KOPT-K1 (cell line): Measurements from ENCODE around the gene CEMIP.
"Not testable (repeated sequence)": the region's sequence is repeated elsewhere in the genome, so short reads cannot be mapped to it uniquely, and the experiment has no call there.

Experiments used
- H3K27ac ChIP-seq: fragments of 200-600 bp; sonication (generic); 2 replicates; pipeline ENCODE4 v1.5.1; 2016; ENCODE audit warnings: antibody characterized with exemption, mild to moderate bottlenecking, low read depth, low read length; ENCODE audit not compliant: poor library complexity, severe bottlenecking
- H3K36me3 ChIP-seq: fragments of 200-600 bp; sonication (generic); 2 replicates; pipeline ENCODE4 v1.5.1; 2017; ENCODE audit warnings: antibody characterized with exemption, mild to moderate bottlenecking, low read length, moderate library complexity; ENCODE audit not compliant: insufficient read depth
- H3K9me3 ChIP-seq: fragments of 200-600 bp; sonication (generic); 2 replicates; pipeline ENCODE4 v1.5.1; 2017; ENCODE audit warnings: antibody characterized with exemption, low read length, mild to moderate bottlenecking; ENCODE audit not compliant: insufficient read depth, poor library complexity, severe bottlenecking

The CEMIP gene

DNA sequence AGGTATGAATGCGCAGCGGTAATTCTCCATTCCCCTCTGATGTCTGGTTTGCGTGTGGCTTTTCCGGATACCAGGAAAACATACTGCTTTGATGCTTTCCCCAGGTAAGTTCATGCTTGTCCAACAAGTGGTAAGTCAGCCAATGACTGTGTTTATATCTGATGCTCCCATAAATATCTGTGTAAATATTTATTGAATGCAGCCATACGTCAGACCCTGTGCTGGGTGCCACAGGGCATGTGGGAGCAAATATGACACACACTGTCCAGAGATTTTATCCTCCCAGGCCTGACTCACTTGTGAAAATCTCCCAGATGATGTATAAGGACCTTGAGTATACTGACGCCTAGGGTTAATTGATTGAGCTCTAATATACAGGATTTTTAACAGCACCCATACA lies 29.6 kb upstream of the CEMIP start:
- no peak overlapping the region for H3K27ac ChIP-seq
- H3K9me3 ChIP-seq = peaks cover 13% of the 10 kb centered on the region
- no peaks in the 10 kb centered on the region for H3K36me3 ChIP-seq

DNA sequence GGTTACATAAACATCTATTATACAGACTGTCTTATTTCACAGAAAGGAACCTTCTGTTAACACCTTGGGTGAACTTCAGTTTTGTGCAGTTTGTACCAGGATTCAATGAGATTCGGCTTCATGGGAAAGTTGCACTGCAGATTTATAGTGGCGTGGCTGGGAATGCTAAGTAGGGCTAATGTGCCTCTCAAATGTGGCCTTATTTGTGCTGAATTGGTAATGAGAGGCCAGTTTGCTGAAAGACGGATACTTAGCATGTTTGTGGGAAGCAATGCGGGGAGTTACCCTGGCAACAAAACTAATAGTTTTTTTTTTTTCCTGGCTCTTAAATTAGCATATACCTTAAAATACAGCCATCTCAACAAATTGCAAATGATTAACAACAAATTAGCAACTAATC lies 28.6 kb upstream of the CEMIP start:
- no peak overlapping the region for H3K27ac ChIP-seq
- H3K36me3 ChIP-seq = no peaks in the 10 kb centered on the region
- H3K9me3 ChIP-seq = peaks cover 11% of the 10 kb centered on the region

DNA sequence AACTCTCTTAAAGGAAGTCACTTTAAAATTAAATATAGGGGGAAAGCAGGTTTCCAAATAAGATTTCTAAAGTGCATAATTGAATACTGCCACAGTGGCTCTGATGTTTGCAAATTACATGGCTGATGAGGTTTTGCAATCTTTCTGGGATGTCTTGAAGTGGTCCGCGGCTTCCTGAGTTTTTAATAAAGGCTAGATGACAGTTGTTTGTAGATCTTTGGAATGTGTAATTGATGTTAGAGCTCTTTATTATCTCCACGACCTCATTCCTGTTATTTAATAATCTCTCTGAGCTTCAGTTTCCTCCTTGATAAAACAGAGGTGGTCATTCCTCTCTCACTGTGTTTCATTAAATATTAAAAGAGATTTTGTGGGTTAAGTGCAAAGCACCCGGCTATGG lies 27.0 kb upstream of the CEMIP start:
- no peak overlapping the region for H3K27ac ChIP-seq
- no peaks in the 10 kb centered on the region for H3K9me3 ChIP-seq
- no peaks in the 10 kb centered on the region for H3K36me3 ChIP-seq

DNA sequence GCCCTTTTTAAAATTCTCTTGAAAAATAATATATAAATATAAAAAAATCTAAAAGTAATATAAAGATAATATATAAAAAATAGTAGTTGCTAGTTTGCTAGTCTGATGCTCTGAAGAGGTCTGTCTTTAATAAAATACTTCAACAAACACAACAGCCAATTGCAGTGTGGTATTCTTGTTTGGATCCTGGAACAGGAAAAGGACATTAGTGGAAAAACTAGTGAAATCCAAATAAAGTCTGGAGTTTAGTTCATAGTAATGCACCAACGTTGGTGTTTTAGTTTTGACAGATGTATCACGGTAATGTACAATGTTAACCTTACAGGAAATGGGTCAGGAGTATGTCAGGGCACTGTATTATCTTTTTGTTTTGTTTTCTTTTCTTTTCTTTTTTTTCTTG lies 26.0 kb upstream of the CEMIP start:
- no peak overlapping the region for H3K27ac ChIP-seq
- H3K36me3 ChIP-seq = no peaks in the 10 kb centered on the region
- H3K9me3 ChIP-seq = no peaks in the 10 kb centered on the region

- Histone ChIP-seq H3K36me3 (no peaks in the 10 kb centered on the region), H3K9me3 (no peaks in the 10 kb centered on the region)
Observed at GRCh38 chr15:80754014-80754413, 25.2 kb upstream of the CEMIP start.

GRCh38 chr15:80755885-80756284 lies 23.3 kb upstream of the CEMIP start:
- H3K36me3 ChIP-seq = no peaks in the 10 kb centered on the region
- H3K9me3 ChIP-seq = no peaks in the 10 kb centered on the region
- no peak overlapping the region for H3K27ac ChIP-seq

More at GRCh38 chr15:80754014-80754413, 25.2 kb upstream of the CEMIP start:
- H3K27ac ChIP-seq = no peak overlapping the region

DNA sequence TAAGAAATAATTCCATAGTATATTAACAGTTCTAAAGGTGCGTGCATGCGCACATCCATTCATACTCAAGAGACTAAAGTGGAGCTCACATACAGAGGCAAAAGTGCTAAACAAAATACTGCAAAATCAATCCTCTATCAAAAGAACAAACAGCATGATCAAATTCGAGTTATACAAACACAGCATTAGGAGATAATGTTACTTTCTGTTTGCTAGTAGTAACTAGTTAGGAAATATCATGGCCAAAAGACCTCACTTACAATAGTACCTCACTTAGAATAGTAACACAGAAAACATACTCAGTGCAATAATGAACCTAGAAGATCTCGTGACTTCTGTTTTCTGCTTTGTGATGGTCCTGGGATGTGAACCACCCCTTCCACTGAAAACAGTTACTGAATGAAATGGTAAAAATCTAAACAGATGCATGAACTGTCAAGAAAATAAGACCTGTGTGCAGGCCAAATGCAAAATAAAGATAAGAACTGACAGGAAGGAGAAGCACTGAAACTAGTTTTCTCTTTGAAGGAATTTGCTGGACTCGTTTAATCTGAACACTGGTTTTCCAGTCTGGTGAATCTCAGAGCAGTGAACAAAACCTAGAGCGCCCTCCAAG lies 20.9 kb upstream of the CEMIP start:
- Histone ChIP-seq H3K36me3 (no peaks in the 10 kb centered on the region), H3K27ac (no peak overlapping the region), H3K9me3 (no peaks in the 10 kb centered on the region)

- Histone ChIP-seq H3K9me3 (no peaks in the 10 kb centered on the region), H3K36me3 (no peaks in the 10 kb centered on the region), H3K27ac (no peak overlapping the region)
Observed at GRCh38 chr15:80760960-80761359, 18.2 kb upstream of the CEMIP start.

GRCh38 chr15:80761754-80762153 lies 17.4 kb upstream of the CEMIP start:
- Histone ChIP-seq H3K9me3 (no peaks in the 10 kb centered on the region), H3K36me3 (no peaks in the 10 kb centered on the region), H3K27ac (no peak overlapping the region)

DNA sequence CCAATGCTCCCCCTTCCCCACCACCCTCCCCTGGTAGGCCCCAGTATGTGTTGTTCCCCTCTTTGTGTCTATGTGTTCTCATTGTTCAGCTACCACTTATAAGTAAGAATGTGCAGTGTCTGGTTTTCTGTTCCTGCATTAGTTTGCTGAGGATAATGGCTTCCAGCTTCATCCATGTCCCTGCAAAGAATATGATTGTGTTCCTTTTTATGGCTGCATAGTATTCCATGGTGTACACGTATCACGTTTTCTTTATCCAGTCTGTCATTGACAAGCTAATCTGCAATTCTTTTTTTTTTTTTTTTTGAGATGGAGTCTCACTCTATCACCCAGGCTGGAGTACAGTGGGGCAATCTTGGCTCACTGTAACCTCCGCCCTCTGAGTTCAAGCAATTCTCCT lies 15.9 kb upstream of the CEMIP start:
- not testable (repeated sequence) for H3K36me3 ChIP-seq

GRCh38 chr15:80764535-80764934 lies 14.6 kb upstream of the CEMIP start:
- H3K27ac ChIP-seq = no peak overlapping the region

More for the DNA sequence above, 15.9 kb upstream of the CEMIP start:
- H3K27ac ChIP-seq, H3K9me3 ChIP-seq: not testable (repeated sequence)

GRCh38 chr15:80766275-80766674 lies 12.9 kb upstream of the CEMIP start:
- H3K36me3 ChIP-seq = no peaks in the 10 kb centered on the region
- no peak overlapping the region for H3K27ac ChIP-seq
- no peaks in the 10 kb centered on the region for H3K9me3 ChIP-seq

More at GRCh38 chr15:80764535-80764934, 14.6 kb upstream of the CEMIP start:
- H3K36me3 ChIP-seq = no peaks in the 10 kb centered on the region
- no peaks in the 10 kb centered on the region for H3K9me3 ChIP-seq

DNA sequence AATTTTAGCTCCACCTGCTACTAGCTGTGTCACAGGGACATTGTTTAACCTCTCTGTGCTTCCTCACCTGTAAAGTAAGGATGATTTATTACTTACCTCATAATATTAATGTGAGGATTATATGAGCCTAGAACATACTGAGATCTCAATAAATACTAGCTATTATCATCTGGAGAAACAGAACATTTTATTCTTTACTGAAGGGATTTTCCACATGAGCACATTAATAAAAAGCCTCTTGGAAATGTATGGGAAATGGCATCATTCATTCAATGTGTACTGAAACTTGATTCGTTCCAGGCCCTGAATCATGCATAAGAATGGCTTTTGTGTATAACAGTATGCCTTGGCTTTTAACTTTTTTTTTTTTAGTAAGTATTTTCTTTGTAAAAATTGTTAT lies 11.0 kb upstream of the CEMIP start:
- Histone ChIP-seq H3K27ac (no peak overlapping the region), H3K36me3 (no peaks in the 10 kb centered on the region)

DNA sequence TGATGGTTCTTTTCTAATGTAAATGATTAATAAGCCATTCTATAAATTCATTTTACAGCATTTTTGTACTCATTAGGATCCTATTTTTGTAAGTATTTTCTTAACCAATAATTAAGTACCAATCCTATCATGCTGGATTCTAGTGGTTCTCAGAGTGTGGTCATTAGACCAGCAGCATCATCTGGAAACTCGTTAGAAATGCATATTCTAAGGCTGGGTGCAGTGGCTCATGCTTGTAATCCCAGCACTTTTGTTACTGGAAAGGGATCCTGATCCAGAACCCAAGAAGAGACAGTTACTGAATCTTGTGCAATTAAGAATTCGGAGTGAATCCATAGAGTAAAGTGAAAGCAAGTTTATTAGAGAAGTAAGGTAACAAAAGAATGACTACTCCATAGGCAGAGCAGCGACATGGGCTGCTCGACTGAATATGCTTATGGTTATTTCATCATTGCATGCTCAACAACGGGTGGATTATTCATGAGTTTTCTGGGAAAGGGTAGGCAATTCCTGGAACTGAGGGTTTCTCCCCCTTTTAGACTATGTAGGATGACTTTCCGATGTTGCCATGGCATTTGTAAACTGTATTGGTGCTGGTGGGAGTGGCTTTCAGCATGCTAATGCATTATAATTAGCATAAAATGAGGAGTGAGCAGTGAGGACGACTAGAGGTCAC lies 9.9 kb upstream of the CEMIP start:
- Histone ChIP-seq H3K36me3 (no peaks in the 10 kb centered on the region), H3K27ac (no peak overlapping the region), H3K9me3 (no peaks in the 10 kb centered on the region)

More for the DNA sequence above, 11.0 kb upstream of the CEMIP start:
- no peaks in the 10 kb centered on the region for H3K9me3 ChIP-seq

DNA sequence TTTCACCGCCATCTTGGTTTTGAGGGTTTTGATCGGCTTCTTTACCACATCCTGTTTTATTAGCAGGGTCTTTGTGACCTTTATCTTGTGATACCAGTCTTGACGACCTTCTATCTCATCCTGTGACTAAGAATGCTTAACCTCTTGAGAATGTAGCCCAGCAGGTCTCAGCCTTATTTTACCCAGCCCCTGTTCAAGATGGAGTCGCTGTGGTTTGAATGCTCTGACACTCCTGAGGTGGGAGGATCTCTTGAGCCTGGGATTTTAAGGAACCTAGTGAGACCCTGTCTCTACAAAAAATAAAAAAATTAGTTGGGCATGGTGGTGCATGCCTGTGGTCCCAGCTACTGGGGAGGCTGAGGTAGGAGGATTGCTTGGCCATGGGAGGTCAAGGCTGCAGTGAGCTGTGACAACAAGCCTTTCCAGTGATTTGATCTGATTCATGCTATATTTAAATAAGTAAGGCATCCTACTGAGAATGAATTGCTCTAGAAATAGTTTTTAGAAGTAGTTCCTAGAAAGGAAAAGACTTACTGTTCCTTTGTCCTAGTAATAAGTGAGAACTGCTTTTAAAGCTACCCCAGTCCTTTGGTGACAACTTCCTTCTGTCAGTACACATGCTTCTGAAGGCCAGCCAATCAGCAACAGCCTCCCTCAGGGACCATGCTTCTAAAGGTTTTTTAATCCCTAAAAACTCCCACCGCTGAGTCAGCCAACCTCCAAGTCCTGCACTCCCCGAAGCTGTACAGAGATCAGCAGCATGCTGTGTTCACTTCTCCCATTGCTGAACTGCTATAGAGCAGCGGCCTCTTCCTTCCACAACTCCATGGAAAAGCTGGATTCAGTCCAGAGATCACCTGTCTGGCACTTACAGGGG lies 9.1 kb upstream of the CEMIP start:
- Histone ChIP-seq H3K27ac (no peak overlapping the region), H3K9me3 (no peaks in the 10 kb centered on the region), H3K36me3 (no peaks in the 10 kb centered on the region)
